Astrocyte (in vitro differentiated cells and primary cell): ENCODE data around the gene NXPE4. TPM values are rescaled to one million over a fixed set of nuclear protein-coding genes. Genes with fewer than 3 reads are reported as not detected.

Source experiments
- DNase-seq: peaks from one replicate; pipeline ENCODE4 v3.0.0-alpha.2; 2010; ENCODE audit warnings: low read depth
- FAIRE-seq: peaks from 2 replicates; lab custom pipeline; 2011; peaks lifted over from hg19 to GRCh38; lab: Jason Lieb, UNC
- H2AFZ ChIP-seq: 2 replicates; pipeline ENCODE4 v1.6.0; 2012; ENCODE audit warnings: low read depth, low read length, inconsistent platforms
- H3K27ac ChIP-seq: 2 replicates; pipeline ENCODE4 v1.5.1; 2011; ENCODE audit warnings: low read depth, low read length, inconsistent platforms
- H3K27me3 ChIP-seq: 2 replicates; pipeline ENCODE4 v1.6.0; 2011; ENCODE audit warnings: low read length, inconsistent platforms; ENCODE audit not compliant: insufficient read depth
- H3K36me3 ChIP-seq: 2 replicates; pipeline ENCODE4 v1.5.1; 2011; ENCODE audit warnings: low read length, inconsistent platforms; ENCODE audit not compliant: insufficient read depth
- H3K4me1 ChIP-seq: 2 replicates; pipeline ENCODE4 v1.5.1; 2011; ENCODE audit warnings: low read length, inconsistent platforms; ENCODE audit not compliant: insufficient read depth
- H3K4me2 ChIP-seq: 2 replicates; pipeline ENCODE4 v1.6.0; 2012; ENCODE audit warnings: low read length, inconsistent platforms
- H3K4me3 ChIP-seq: 2 replicates; pipeline ENCODE4 v1.5.1; 2011; ENCODE audit warnings: low read depth, mild to moderate bottlenecking, low read length, inconsistent platforms; ENCODE audit not compliant: insufficient read depth
- H3K79me2 ChIP-seq: 2 replicates; pipeline ENCODE4 v1.6.0; 2012; ENCODE audit warnings: mild to moderate bottlenecking, low read length, inconsistent platforms; ENCODE audit not compliant: insufficient read depth
- H3K9ac ChIP-seq: 2 replicates; pipeline ENCODE4 v1.6.0; 2012; ENCODE audit warnings: mild to moderate bottlenecking, low read length, inconsistent platforms
- H3K9me3 ChIP-seq: 2 replicates; pipeline ENCODE4 v1.5.1; 2012; ENCODE audit warnings: low read depth, mild to moderate bottlenecking, low read length, inconsistent platforms; ENCODE audit not compliant: insufficient read depth
- H4K20me1 ChIP-seq: 2 replicates; pipeline ENCODE4 v1.6.0; 2012; ENCODE audit warnings: low read length, inconsistent platforms; ENCODE audit not compliant: insufficient read depth
- H3K27ac Mint-ChIP-seq: one replicate; pipeline ENCODE4 v1.8.0; 2021; ENCODE audit warnings: mild to moderate bottlenecking, mixed read lengths; ENCODE audit not compliant: unreplicated experiment
- H3K27me3 Mint-ChIP-seq: one replicate; pipeline ENCODE4 v1.8.0; 2021; ENCODE audit warnings: low read depth, mixed read lengths; ENCODE audit not compliant: unreplicated experiment
- H3K36me3 Mint-ChIP-seq: one replicate; pipeline ENCODE4 v1.8.0; 2021; ENCODE audit warnings: low read depth, mixed read lengths; ENCODE audit not compliant: unreplicated experiment
- H3K4me1 Mint-ChIP-seq: one replicate; pipeline ENCODE4 v1.8.0; 2021; ENCODE audit warnings: low read depth, mixed read lengths; ENCODE audit not compliant: unreplicated experiment
- H3K4me3 Mint-ChIP-seq: one replicate; pipeline ENCODE4 v1.8.0; 2021; ENCODE audit warnings: mild to moderate bottlenecking, moderate library complexity, mixed read lengths; ENCODE audit not compliant: unreplicated experiment
- H3K9me3 Mint-ChIP-seq: one replicate; pipeline ENCODE4 v1.8.0; 2021; ENCODE audit warnings: mild to moderate bottlenecking, mixed read lengths; ENCODE audit not compliant: unreplicated experiment
- CTCF ChIP-seq: IDR thresholded peaks from 2 replicates; pipeline ENCODE4 v1.5.1; 2011; ENCODE audit warnings: low read depth, mild to moderate bottlenecking, inconsistent platforms, low read length, moderate library complexity; ENCODE audit not compliant: insufficient read depth
- EZH2 ChIP-seq: IDR thresholded peaks from 2 replicates; pipeline ENCODE4 v1.6.1; 2012; ENCODE audit warnings: mild to moderate bottlenecking, low read length, inconsistent platforms; ENCODE audit not compliant: insufficient read depth
- total RNA-seq: library from RNA; stranded (reverse); gene quantifications from 2 replicates; pipeline ENCODE4 v1.2.1, GENCODE V29; 2021

NXPE4 gene
- total RNA-seq, 1 donor from 2014 or later: not detected

GRCh38 chr11:114522818-114523217, 72.8 kb downstream of the NXPE4 start:
- Histone ChIP-seq H3K27me3 (no peaks in the 10 kb centered on the region), H4K20me1 (no peaks in the 10 kb centered on the region), H3K4me2 (no peak overlapping the region), H3K36me3 (no peaks in the 10 kb centered on the region), H3K27ac (no peak overlapping the region), H3K79me2 (no peaks in the 10 kb centered on the region), H2AFZ (no peak overlapping the region), H3K9me3 (no peaks in the 10 kb centered on the region), H3K4me1 (no peaks in the 10 kb centered on the region), H3K9ac (no peak overlapping the region), H3K4me3 (no peak overlapping the region)
- Mint-ChIP-seq H3K4me1 (no peaks in the 10 kb centered on the region), H3K9me3 (peaks cover 3% of the 10 kb centered on the region), H3K27ac (no peak overlapping the region), H3K4me3 (no peak overlapping the region), H3K27me3 (no peaks in the 10 kb centered on the region), H3K36me3 (no peaks in the 10 kb centered on the region)
- DNase-seq (no peak), FAIRE-seq (no peak)
- TF ChIP-seq EZH2 (no peak), CTCF (no peak)

Other genes starting within 250 kb of the NXPE4 start
- 2.2 and 2.9 TPM in 2 replicates for gene C11orf71, start 195.3 kb downstream of the NXPE4 start, total RNA-seq
- gene RBM7, start 195.1 kb downstream of the NXPE4 start, total RNA-seq: 49.3 and 50.5 TPM in 2 replicates
- gene REXO2, start 156.3 kb downstream of the NXPE4 start, total RNA-seq: 179 and 181 TPM in 2 replicates
- not detected in 2 replicates for gene NXPE1, start 35.9 kb downstream of the NXPE4 start, total RNA-seq
- gene NXPE2, start 82.7 kb upstream of the NXPE4 start, total RNA-seq: 0.11 and 0.41 TPM in 2 replicates